ENCODE results near the gene PP2D1. TPM values are rescaled to one million over a fixed set of nuclear protein-coding genes. Genes with fewer than 3 reads are reported as not detected.
A peak's percentile ranks its signal among the peaks of the same experiment; 100 is the strongest.

The PP2D1 gene
- not detected for total RNA-seq

- no peaks in the 10 kb centered on the region for H3K36me3 ChIP-seq
- H3K4me3 ChIP-seq = no peak within 1 kb of the TSS
- TF ChIP-seq POLR2A (IDR thresholded peaks at IDR 0.05) (no peak), EP300 (IDR thresholded peaks at IDR 0.05) (no peak), POLR2AphosphoS5 (IDR thresholded peaks at IDR 0.05) (no peak), CTCF (IDR thresholded peaks at IDR 0.05) (no peak)
- H3K9me3 ChIP-seq = no peaks in the 10 kb centered on the region
- DNase-seq (ENCODE audit: low spot score in 2 of 2) = no peak
- WGBS = 91% methylated on average over 4 of the region's 4 CpGs
- no peaks in the 10 kb centered on the region for H3K27me3 ChIP-seq
- H3K4me1 ChIP-seq = no peaks in the 10 kb centered on the region
- no peak within 1 kb of the TSS for H3K27ac ChIP-seq
Observed at GRCh38 chr3:20012164-20012563, at the start of gene PP2D1. PP2D1 (minus strand) TSS chr3:20012264; CDS start chr3:20012072, 192 bp downstream.

GRCh38 chr3:20060974-20061685 is 49.1 kb upstream of the PP2D1 start:
- no peak for DNase-seq (ENCODE audit: low spot score in 2 of 2)
- Histone ChIP-seq H3K36me3 (no peaks in the 10 kb centered on the region), H3K4me3 (peak overlapping the region; percentile 7), H3K27ac (peak overlapping the region; percentile 4), H3K9me3 (no peaks in the 10 kb centered on the region), H3K4me1 (peaks cover 67% of the 10 kb centered on the region), H3K27me3 (no peaks in the 10 kb centered on the region)
- 55% methylated on average over 4 of the region's 4 CpGs for WGBS
- no peak for TF ChIP-seq POLR2AphosphoS5 (IDR thresholded peaks at IDR 0.05)

- no peaks in the 10 kb centered on the region for H3K27me3 ChIP-seq
- no peak for DNase-seq (ENCODE audit: low spot score in 2 of 2)
- no peaks in the 10 kb centered on the region for H3K9me3 ChIP-seq
- 87% methylated on average over 3 of the region's 3 CpGs for WGBS
- no peak for TF ChIP-seq EP300 (IDR thresholded peaks at IDR 0.05)
- TF ChIP-seq POLR2AphosphoS5 (IDR thresholded peaks at IDR 0.05) = no peak
- no peak for TF ChIP-seq POLR2A (IDR thresholded peaks at IDR 0.05)
- no peak for TF ChIP-seq CTCF (IDR thresholded peaks at IDR 0.05)
- peaks cover 67% of the 10 kb centered on the region for H3K4me1 ChIP-seq
- H3K27ac ChIP-seq = no peak overlapping the region
- no peak overlapping the region for H3K4me3 ChIP-seq
- H3K36me3 ChIP-seq = no peaks in the 10 kb centered on the region
Observed at GRCh38 chr3:20059929-20060328, 47.9 kb upstream of the PP2D1 start.

- Histone ChIP-seq H3K27ac (peak overlapping the region; percentile 89), H3K27me3 (no peaks in the 10 kb centered on the region), H3K36me3 (no peaks in the 10 kb centered on the region), H3K4me3 (no peak overlapping the region), H3K9me3 (no peaks in the 10 kb centered on the region), H3K4me1 (peaks cover 65% of the 10 kb centered on the region)
- WGBS = 53% methylated on average over 2 of the region's 2 CpGs
- DNase-seq (ENCODE audit: low spot score in 2 of 2) = no peak
- TF ChIP-seq CTCF (IDR thresholded peaks at IDR 0.05) (no peak), POLR2A (IDR thresholded peaks at IDR 0.05) (no peak), POLR2AphosphoS5 (IDR thresholded peaks at IDR 0.05) (no peak), EP300 (IDR thresholded peaks at IDR 0.05) (no peak)
Observed at GRCh38 chr3:20057612-20058180, 45.6 kb upstream of the PP2D1 start.

GRCh38 chr3:20056725-20057611 is 44.9 kb upstream of the PP2D1 start:
- H3K27ac ChIP-seq = peak overlapping the region; percentile 89
- no peaks in the 10 kb centered on the region for H3K27me3 ChIP-seq
- no peak overlapping the region for H3K4me3 ChIP-seq
- DNase-seq (ENCODE audit: low spot score in 2 of 2) = no peak
- WGBS = 9% methylated on average over 5 of the region's 5 CpGs
- peaks cover 65% of the 10 kb centered on the region for H3K4me1 ChIP-seq
- no peak for TF ChIP-seq CTCF (IDR thresholded peaks at IDR 0.05)
- peak in 2 of 3 donors; percentile 33 to 73 for TF ChIP-seq POLR2AphosphoS5 (IDR thresholded peaks at IDR 0.05)
- no peaks in the 10 kb centered on the region for H3K9me3 ChIP-seq
- H3K36me3 ChIP-seq = no peaks in the 10 kb centered on the region
